RWPE2 (cell line): ENCODE measurements around the gene ZFP62.
A peak's percentile ranks its signal among the peaks of the same experiment; 100 is the strongest.

ENCODE experiments used
- ATAC-seq: fragments of 200-7000 bp; cut with Tn5 transposase; 3 replicates; pipeline ENCODE4 v1.9.1; 2021; ENCODE audit warnings: low read depth
- DNase-seq: peaks from one replicate; pipeline ENCODE4 v3.0.0-alpha.2; 2020; ENCODE audit warnings: low spot score
- H3K27ac ChIP-seq: fragments of 450-650 bp; 2 replicates; pipeline ENCODE4 v1.5.1; 2017; ENCODE audit warnings: mild to moderate bottlenecking; ENCODE audit not compliant: poor library complexity, severe bottlenecking
- H3K27me3 ChIP-seq: fragments of 250-450 bp; sonication (Bioruptor Pico); 2 replicates; pipeline ENCODE4 v1.5.1; 2021; ENCODE audit warnings: mild to moderate bottlenecking, moderate library complexity; ENCODE audit not compliant: insufficient read depth, poor library complexity, severe bottlenecking
- H3K36me3 ChIP-seq: fragments of 250-450 bp; sonication (Bioruptor Pico); 2 replicates; pipeline ENCODE4 v1.5.1; 2020; ENCODE audit warnings: low read depth, mild to moderate bottlenecking, moderate library complexity
- H3K4me1 ChIP-seq: fragments of 250-450 bp; sonication (Bioruptor Pico); 2 replicates; pipeline ENCODE4 v1.5.1; 2021; ENCODE audit warnings: mild to moderate bottlenecking, moderate library complexity; ENCODE audit not compliant: insufficient read depth, poor library complexity, severe bottlenecking
- H3K4me3 ChIP-seq: fragments of 250-450 bp; sonication (Bioruptor Pico); 2 replicates; pipeline ENCODE4 v1.5.1; 2021; ENCODE audit warnings: mild to moderate bottlenecking, moderate library complexity; ENCODE audit not compliant: severe bottlenecking
- H3K9me3 ChIP-seq: fragments of 250-450 bp; sonication (Bioruptor Pico); 2 replicates; pipeline ENCODE4 v1.5.1; 2021; ENCODE audit warnings: mild to moderate bottlenecking, moderate library complexity; ENCODE audit not compliant: severe bottlenecking
- CTCF ChIP-seq: fragments of 450-650 bp; IDR thresholded peaks from one replicate; pipeline ENCODE4 v1.5.1; 2017; ENCODE audit warnings: mild to moderate bottlenecking, moderate library complexity; ENCODE audit not compliant: poor library complexity, severe bottlenecking

The ZFP62 gene

GRCh38 chr5:180807654-180808414, 53.2 kb downstream of the ZFP62 start:
- Histone ChIP-seq H3K36me3 (peaks cover 4% of the 10 kb centered on the region; the same call in 1 of the 2 replicates), H3K4me1 (peaks cover 51% of the 10 kb centered on the region), H3K27me3 (no peaks in the 10 kb centered on the region), H3K9me3 (no peaks in the 10 kb centered on the region), H3K27ac (peak overlapping the region; percentile 82), H3K4me3 (peak overlapping the region; percentile 43)
- no peak for TF ChIP-seq CTCF
- DNase-seq (peak; percentile 14), ATAC-seq (no peak)

GRCh38 chr5:180807046-180807445, 54.0 kb downstream of the ZFP62 start:
- peaks cover 46% of the 10 kb centered on the region for H3K4me1 ChIP-seq
- DNase-seq (peak; percentile 18), ATAC-seq (no peak)
- H3K27me3 ChIP-seq = no peaks in the 10 kb centered on the region
- H3K36me3 ChIP-seq = peaks cover 4% of the 10 kb centered on the region
- peak overlapping the region; percentile 82 for H3K27ac ChIP-seq
- H3K4me3 ChIP-seq = no peak overlapping the region
- TF ChIP-seq CTCF = no peak
- H3K9me3 ChIP-seq = no peaks in the 10 kb centered on the region

- ATAC-seq = no peak
- no peak for TF ChIP-seq CTCF
- peak overlapping the region; percentile 82 for H3K27ac ChIP-seq
- no peaks in the 10 kb centered on the region for H3K9me3 ChIP-seq
- H3K4me3 ChIP-seq = no peak overlapping the region
- no peaks in the 10 kb centered on the region for H3K27me3 ChIP-seq
- H3K4me1 ChIP-seq = peaks cover 42% of the 10 kb centered on the region
- DNase-seq = peak; percentile 38
- peaks cover 9% of the 10 kb centered on the region for H3K36me3 ChIP-seq
Observed at GRCh38 chr5:180806351-180807011, 54.6 kb downstream of the ZFP62 start.

- DNase-seq = peak; percentile 60
- Histone ChIP-seq H3K4me1 (peaks cover 58% of the 10 kb centered on the region), H3K36me3 (peaks cover 29% of the 10 kb centered on the region), H3K4me3 (no peak overlapping the region), H3K9me3 (no peaks in the 10 kb centered on the region), H3K27me3 (no peaks in the 10 kb centered on the region), H3K27ac (peak overlapping the region; percentile 90)
- no peak for TF ChIP-seq CTCF
- no peak for ATAC-seq
Observed at GRCh38 chr5:180804129-180804618, 56.9 kb downstream of the ZFP62 start.
